ENCODE data around the gene RPS6KB2. TPM values are rescaled to one million over a fixed set of nuclear protein-coding genes. Genes with fewer than 3 reads are reported as not detected.
A peak's percentile ranks its signal among the peaks of the same experiment; 100 is the strongest.

The RPS6KB2 gene
- total and polyA plus RNA-seq, 2 donors (not counting 3 experiments of a cell fraction or from before 2014, with no cell fraction given) = 53.8 to 60.0 TPM

DNA sequence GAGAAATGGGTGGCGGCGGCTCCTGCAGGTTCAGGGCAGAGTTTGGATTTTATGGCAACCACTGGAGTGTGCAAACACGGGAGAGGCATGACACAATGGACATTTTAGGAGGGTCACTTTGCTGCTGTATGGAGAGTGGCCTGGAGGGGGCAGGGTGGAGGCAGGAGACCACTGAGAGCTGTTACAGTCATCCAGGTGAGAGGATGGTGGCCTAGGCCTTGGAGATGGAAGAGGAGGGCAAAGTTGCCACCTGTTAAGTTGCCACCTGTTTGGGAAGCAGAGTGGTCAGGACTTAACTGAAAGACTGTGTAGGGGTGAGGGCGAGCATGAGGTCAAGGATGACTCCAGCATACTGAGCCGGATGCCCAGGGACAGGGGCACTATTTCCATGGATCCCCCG, 38.8 kb upstream of the RPS6KB2 start:
- no TSS peak for BruUV-seq (replicated peaks)
- intact Hi-C loops (cut with micrococcal nuclease) = loop anchor here (1.0 kb wide), 1 partner anchor 117 kb away; no protein-coding TSS in a partner anchor
- CTCF ChIA-PET = interaction anchor here (0.6 to 4.8 kb wide), 19 partner anchors 8 to 1288 kb away, joined by 3 to 32 read pairs (median 5); partner anchors contain the start of genes PITPNM1, POLD4 and PPP1CA

DNA sequence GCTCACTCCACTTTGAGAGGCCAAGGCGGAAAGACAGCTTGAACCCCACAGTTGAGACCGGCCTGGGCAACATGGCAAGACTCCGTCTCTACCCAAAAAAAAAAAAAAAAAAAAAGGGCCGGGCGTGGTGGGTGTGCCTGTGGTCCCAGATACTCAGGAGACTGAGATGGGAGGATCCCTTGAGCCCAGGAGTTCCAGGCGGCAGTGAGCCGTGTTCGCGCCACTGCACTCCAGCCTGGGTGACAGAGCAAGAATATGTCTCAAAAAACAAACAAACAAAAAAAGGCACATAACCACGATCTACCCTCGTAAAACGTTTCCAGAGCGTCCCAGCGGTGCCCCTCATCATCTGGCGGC, 37.4 kb upstream of the RPS6KB2 start:
- peaks cover 4% of the 10 kb centered on the region for H3K79me2 ChIP-seq (ENCODE audit: control insufficient read depth, insufficient read depth, low read length)
- H3K27ac ChIP-seq (ENCODE audit: insufficient read depth, low read depth, low read length) = peak overlapping the region; percentile 56
- H4K20me1 ChIP-seq (replicated peaks; ENCODE audit: control insufficient read depth, extremely low read depth, insufficient read depth, low read length) = no peaks in the 10 kb centered on the region
- BruUV-seq (replicated peaks) = no TSS peak
- FAIRE-seq (no peak), DNase-seq (ENCODE audit: low read depth, low spot score) (no peak)
- peak overlapping the region; percentile 90 for H3K4me2 ChIP-seq (ENCODE audit: insufficient read depth, low read length)
- peaks cover 0 to 2% of the 10 kb centered on the region in 2 experiments for H3K36me3 ChIP-seq (ENCODE audit: control insufficient read depth in 2 of 2, extremely low read depth in 1 of 2, insufficient read depth in 2 of 2, low read length in 2 of 2)
- H2AFZ ChIP-seq (ENCODE audit: low read depth, low read length) = peak overlapping the region; percentile 57
- H3K4me3 ChIP-seq (replicated peaks in 1 of 3; ENCODE audit: insufficient read depth in 1 of 3, low read depth in 1 of 3, low read length in 3 of 3) = peak overlapping the region; percentile 52 to 80 (median 76)
- peaks cover 10% of the 10 kb centered on the region for H3K4me1 ChIP-seq (ENCODE audit: control insufficient read depth, extremely low read depth, insufficient read depth, low read length)
- dilution Hi-C loops (cut with MboI; ENCODE audit: extremely low pct_ligation_motif_present, low sequenced_read_pairs) = no loop called here
- CTCF ChIA-PET = interaction anchor here (1.0 to 4.8 kb wide), 7 partner anchors 9 to 127 kb away, joined by 3 to 32 read pairs (median 5); partner anchors contain the start of gene PPP1CA
- no peak for TF ChIP-seq EZH2 (IDR thresholded peaks at IDR 0.05; ENCODE audit: borderline replicate concordance, low read depth, low read length, severe bottlenecking)
- no peak for TF ChIP-seq JUN (IDR thresholded peaks at IDR 0.05; ENCODE audit: borderline replicate concordance, insufficient read depth, insufficient read length, low read depth)
- TF ChIP-seq POLR2AphosphoS5 (IDR thresholded peaks at IDR 0.05; ENCODE audit: insufficient read depth, low read depth, low read length) = no peak
- TF ChIP-seq, protein P1, sequence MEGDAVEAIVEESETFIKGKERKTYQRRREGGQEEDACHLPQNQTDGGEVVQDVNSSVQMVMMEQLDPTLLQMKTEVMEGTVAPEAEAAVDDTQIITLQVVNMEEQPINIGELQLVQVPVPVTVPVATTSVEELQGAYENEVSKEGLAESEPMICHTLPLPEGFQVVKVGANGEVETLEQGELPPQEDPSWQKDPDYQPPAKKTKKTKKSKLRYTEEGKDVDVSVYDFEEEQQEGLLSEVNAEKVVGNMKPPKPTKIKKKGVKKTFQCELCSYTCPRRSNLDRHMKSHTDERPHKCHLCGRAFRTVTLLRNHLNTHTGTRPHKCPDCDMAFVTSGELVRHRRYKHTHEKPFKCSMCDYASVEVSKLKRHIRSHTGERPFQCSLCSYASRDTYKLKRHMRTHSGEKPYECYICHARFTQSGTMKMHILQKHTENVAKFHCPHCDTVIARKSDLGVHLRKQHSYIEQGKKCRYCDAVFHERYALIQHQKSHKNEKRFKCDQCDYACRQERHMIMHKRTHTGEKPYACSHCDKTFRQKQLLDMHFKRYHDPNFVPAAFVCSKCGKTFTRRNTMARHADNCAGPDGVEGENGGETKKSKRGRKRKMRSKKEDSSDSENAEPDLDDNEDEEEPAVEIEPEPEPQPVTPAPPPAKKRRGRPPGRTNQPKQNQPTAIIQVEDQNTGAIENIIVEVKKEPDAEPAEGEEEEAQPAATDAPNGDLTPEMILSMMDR (IDR thresholded peaks at IDR 0.05; ENCODE audit: extremely low read depth in 1 of 2, insufficient read depth in 1 of 2, low read depth in 1 of 2, low read length in 2 of 2) = no peak
- H3K27me3 ChIP-seq (ENCODE audit: control insufficient read depth in 2 of 2, insufficient read depth in 2 of 2, low read length in 2 of 2) = no peaks in the 10 kb centered on the region
- POLR2A ChIA-PET = interaction anchor here (0.6 kb wide), 1 partner anchor 21 kb away, joined by 3 read pairs; no protein-coding TSS in a partner anchor
- peak overlapping the region; percentile 79 for H3K9ac ChIP-seq (replicated peaks; ENCODE audit: extremely low read depth, insufficient read depth, low read length)
- no peaks in the 10 kb centered on the region for H3K9me3 ChIP-seq (replicated peaks; ENCODE audit: control insufficient read depth, insufficient read depth, low read length)
- H3K9me1 ChIP-seq (replicated peaks; ENCODE audit: control insufficient read depth, extremely low read depth, insufficient read depth, low read length) = no peaks in the 10 kb centered on the region
- intact Hi-C loops (cut with micrococcal nuclease) = no loop called here

More for the DNA sequence above, 38.8 kb upstream of the RPS6KB2 start:
- dilution Hi-C loops (cut with MboI; ENCODE audit: extremely low pct_ligation_motif_present, low sequenced_read_pairs) = no loop called here
- Histone ChIP-seq H3K9ac (replicated peaks; ENCODE audit: extremely low read depth, insufficient read depth, low read length) (no peak overlapping the region), H2AFZ (ENCODE audit: low read depth, low read length) (no peak overlapping the region), H3K36me3 (ENCODE audit: control insufficient read depth in 2 of 2, extremely low read depth in 1 of 2, insufficient read depth in 2 of 2, low read length in 2 of 2) (peaks cover 0 to 2% of the 10 kb centered on the region in 2 experiments), H3K4me2 (ENCODE audit: insufficient read depth, low read length) (no peak overlapping the region), H3K9me3 (replicated peaks; ENCODE audit: control insufficient read depth, insufficient read depth, low read length) (no peaks in the 10 kb centered on the region), H3K4me1 (ENCODE audit: control insufficient read depth, extremely low read depth, insufficient read depth, low read length) (peaks cover 10% of the 10 kb centered on the region), H3K27me3 (ENCODE audit: control insufficient read depth in 2 of 2, insufficient read depth in 2 of 2, low read length in 2 of 2) (no peaks in the 10 kb centered on the region), H3K79me2 (ENCODE audit: control insufficient read depth, insufficient read depth, low read length) (peaks cover 4% of the 10 kb centered on the region), H3K9me1 (replicated peaks; ENCODE audit: control insufficient read depth, extremely low read depth, insufficient read depth, low read length) (no peaks in the 10 kb centered on the region), H3K4me3 (replicated peaks in 1 of 3; ENCODE audit: insufficient read depth in 1 of 3, low read depth in 1 of 3, low read length in 3 of 3) (no peak overlapping the region), H3K27ac (ENCODE audit: insufficient read depth, low read depth, low read length) (no peak overlapping the region), H4K20me1 (replicated peaks; ENCODE audit: control insufficient read depth, extremely low read depth, insufficient read depth, low read length) (no peaks in the 10 kb centered on the region)
- no peak for DNase-seq (ENCODE audit: low read depth, low spot score)
- TF ChIP-seq, protein P1 (IDR thresholded peaks at IDR 0.05; ENCODE audit: extremely low read depth in 1 of 2, insufficient read depth in 1 of 2, low read depth in 1 of 2, low read length in 2 of 2) = peak; percentile 52 to 77
- no peak for TF ChIP-seq JUN (IDR thresholded peaks at IDR 0.05; ENCODE audit: borderline replicate concordance, insufficient read depth, insufficient read length, low read depth)
- POLR2A ChIA-PET = no interaction called here
- FAIRE-seq = peak; percentile 72

Measured in endothelial cell of umbilical vein (primary cell).